ENCODE results near the gene FAM163B. TPM values are rescaled to one million over a fixed set of nuclear protein-coding genes. Genes with fewer than 3 reads are reported as not detected.

The FAM163B gene
- total RNA-seq, 4 donors from 2014 or later: not detected

GRCh38 chr9:133571391-133571890, 37.7 kb downstream of the FAM163B start:
- no peak for DNase-seq
- Histone ChIP-seq H3K9me3 (no peaks in the 10 kb centered on the region), H3K4me1 (peaks cover 0 to 19% of the 10 kb centered on the region in 2 donors), H3K36me3 (no peaks in the 10 kb centered on the region), H3K27ac (no peak overlapping the region), H3K27me3 (no peaks in the 10 kb centered on the region), H3K4me3 (replicated peaks in 1 of 3) (no peak overlapping the region)
- TF ChIP-seq POLR2A (IDR thresholded peaks at IDR 0.05) (no peak), CTCF (IDR thresholded peaks at IDR 0.05) (no peak)
- 92 to 96% methylated on average over 7 to 8 of the region's 9 CpGs for WGBS, 2 donors
- intact Hi-C loops (cut with DNase I): no loop called here

- Histone ChIP-seq H3K27ac (no peak overlapping the region), H3K9me3 (no peaks in the 10 kb centered on the region), H3K36me3 (no peaks in the 10 kb centered on the region), H3K27me3 (no peaks in the 10 kb centered on the region), H3K4me1 (peaks cover 0 to 13% of the 10 kb centered on the region in 2 donors), H3K4me3 (replicated peaks in 1 of 3) (no peak overlapping the region)
- no peak for TF ChIP-seq CTCF (IDR thresholded peaks at IDR 0.05)
- no peak for TF ChIP-seq POLR2A (IDR thresholded peaks at IDR 0.05)
- DNase-seq: no peak
- intact Hi-C loops (cut with DNase I): no loop called here
- WGBS, 2 donors: 81 to 82% methylated on average over 16 of the region's 16 CpGs
These were observed 38.5 kb downstream of the FAM163B start for GRCh38 chr9:133570691-133571080.

GRCh38 chr9:133569891-133570690, 39.1 kb downstream of the FAM163B start:
- intact Hi-C loops (cut with DNase I): loop anchor here (5.0 kb wide), 1 partner anchor 87 kb away; no protein-coding TSS in a partner anchor
- Histone ChIP-seq H3K4me1 (peaks cover 0 to 13% of the 10 kb centered on the region in 2 donors), H3K27ac (no peak overlapping the region), H3K4me3 (replicated peaks in 1 of 3) (no peak overlapping the region), H3K9me3 (no peaks in the 10 kb centered on the region), H3K36me3 (no peaks in the 10 kb centered on the region), H3K27me3 (no peaks in the 10 kb centered on the region)
- peak in 1 of 2 donors; percentile 7 for DNase-seq
- TF ChIP-seq POLR2A (IDR thresholded peaks at IDR 0.05): no peak
- no peak for TF ChIP-seq CTCF (IDR thresholded peaks at IDR 0.05)
- 68 to 69% methylated on average over 20 to 36 of the region's 36 CpGs for WGBS, 2 donors

GRCh38 chr9:133569121-133569785, 39.9 kb downstream of the FAM163B start:
- 92 to 93% methylated on average over 14 of the region's 14 CpGs for WGBS, 2 donors
- TF ChIP-seq CTCF (IDR thresholded peaks at IDR 0.05) (no peak), POLR2A (IDR thresholded peaks at IDR 0.05) (no peak)
- no peak overlapping the region for H3K4me3 ChIP-seq (replicated peaks in 1 of 3)
- H3K9me3 ChIP-seq: no peaks in the 10 kb centered on the region
- H3K36me3 ChIP-seq: no peaks in the 10 kb centered on the region
- peaks cover 0 to 18% of the 10 kb centered on the region in 2 donors for H3K4me1 ChIP-seq
- H3K27me3 ChIP-seq: no peaks in the 10 kb centered on the region
- intact Hi-C loops (cut with DNase I): loop anchor here (5.0 kb wide), 1 partner anchor 88 kb away; no protein-coding TSS in a partner anchor
- DNase-seq: no peak
- H3K27ac ChIP-seq: no peak overlapping the region

All from thyroid gland (tissue), 4 donors.